Stimulated activated CD8-positive, alpha-beta memory T cell treated with anti-CD3 and anti-CD28 coated beads, Interleukin-12 subunit alpha, Interleukin-12 subunit beta, amount 100 ng/mL, for 24 hours (primary cell): ENCODE measurements around the gene SAG.
"Not testable (repeated sequence)": the region's sequence is repeated elsewhere in the genome, so short reads cannot be mapped to it uniquely, and the experiment has no call there.

ENCODE experiments used
- DNase-seq: peaks from one replicate; pipeline ENCODE4 v3.0.0-alpha.2; 2020; ENCODE audit errors: extremely low read depth

The SAG gene

GRCh38 chr2:233329489-233330135 lies 22.0 kb downstream of the SAG start:
- no peak for DNase-seq

- DNase-seq = peak; percentile 21
These were observed 23.9 kb downstream of the SAG start for GRCh38 chr2:233331536-233331935.

GRCh38 chr2:233332125-233332524 lies 24.5 kb downstream of the SAG start:
- no peak for DNase-seq

- DNase-seq = no peak
These were observed 27.3 kb downstream of the SAG start for GRCh38 chr2:233334915-233335314.

GRCh38 chr2:233336091-233336490 lies 28.5 kb downstream of the SAG start:
- not testable (repeated sequence) for DNase-seq

- DNase-seq = no peak
These were observed 28.9 kb downstream of the SAG start for GRCh38 chr2:233336541-233336940.

- DNase-seq = no peak
These were observed 30.4 kb downstream of the SAG start for GRCh38 chr2:233338046-233338445.

- no peak for DNase-seq
These were observed 31.3 kb downstream of the SAG start for GRCh38 chr2:233338812-233339368.

- no peak for DNase-seq
These were observed 31.8 kb downstream of the SAG start for GRCh38 chr2:233339427-233339826.

GRCh38 chr2:233341296-233341695 lies 33.7 kb downstream of the SAG start:
- DNase-seq = no peak

GRCh38 chr2:233342301-233342700 lies 34.7 kb downstream of the SAG start:
- no peak for DNase-seq

- no peak for DNase-seq
These were observed 35.6 kb downstream of the SAG start for GRCh38 chr2:233343171-233343705.

GRCh38 chr2:233346376-233346775 lies 38.8 kb downstream of the SAG start:
- DNase-seq = no peak

GRCh38 chr2:233346930-233347329 lies 39.3 kb downstream of the SAG start:
- DNase-seq = no peak

GRCh38 chr2:233349005-233349998 lies 41.7 kb downstream of the SAG start:
- no peak for DNase-seq

- no peak for DNase-seq
These were observed 43.1 kb downstream of the SAG start for GRCh38 chr2:233350708-233351107.

- DNase-seq = no peak
These were observed 43.8 kb downstream of the SAG start for GRCh38 chr2:233351423-233351822.

- DNase-seq = no peak
These were observed 44.7 kb downstream of the SAG start for GRCh38 chr2:233352141-233352842.

GRCh38 chr2:233353101-233353768 lies 45.6 kb downstream of the SAG start:
- DNase-seq = no peak

- peak; percentile 37 for DNase-seq
These were observed 46.3 kb downstream of the SAG start, which contains the start of gene DGKD for GRCh38 chr2:233353769-233354499. TSS of gene DGKD (plus strand) at chr2:233354494. CDS start at chr2:233354519, 25 bp downstream.
